Embryonic facial prominence (tissue), 1 donor: ENCODE data around the gene NTSR2.

Source experiments
- DNase-seq: peaks from one replicate; pipeline ENCODE4 v3.0.0-alpha.2; 2016; ENCODE audit errors: extremely low spot score

NTSR2 gene

DNA sequence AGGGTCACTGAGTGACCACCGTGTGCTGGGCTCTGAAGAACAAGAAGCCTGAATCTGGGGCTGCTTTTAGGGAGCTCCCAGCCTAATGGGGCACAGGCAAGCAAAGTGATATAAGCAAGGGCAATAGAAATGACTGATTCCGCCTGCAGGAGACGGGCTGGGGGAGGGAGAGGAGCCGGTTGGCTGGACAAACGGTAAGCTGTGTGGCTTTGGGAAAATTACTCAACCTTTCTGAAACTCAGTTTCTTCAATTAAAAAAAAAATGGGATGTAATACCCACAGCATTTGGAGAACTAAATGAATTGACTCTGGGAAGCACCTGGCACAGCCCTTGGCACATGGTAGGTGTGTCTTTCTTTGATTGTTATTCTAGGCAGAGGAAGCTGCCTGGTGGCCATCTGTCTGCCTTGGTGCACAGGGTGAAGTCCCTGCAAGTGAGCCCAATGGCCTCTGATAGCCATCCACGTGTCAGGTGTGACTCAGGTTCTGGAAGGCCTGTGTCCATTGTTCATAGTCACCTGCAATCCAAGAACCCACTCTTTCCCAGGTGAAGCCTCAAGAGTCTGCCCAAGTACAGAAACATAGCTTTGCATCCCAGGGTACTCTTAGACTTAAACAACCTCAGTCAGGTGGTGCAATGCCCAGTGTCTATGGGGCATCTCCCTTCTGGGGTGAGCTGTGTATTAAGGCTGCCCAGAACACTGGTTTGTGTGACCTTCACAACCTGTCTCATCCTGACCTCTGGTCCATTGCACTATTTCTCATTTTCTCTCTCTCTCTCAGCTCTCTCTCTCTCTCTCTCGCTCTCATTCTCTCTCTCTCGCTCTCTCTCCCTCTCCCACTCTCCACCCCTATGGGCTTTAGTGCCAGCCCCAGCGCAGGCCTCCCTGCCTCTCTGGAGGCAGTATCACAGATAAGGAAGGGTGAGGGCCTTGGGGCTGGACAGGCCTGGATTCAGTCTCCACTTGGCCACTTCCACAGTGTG is 30.0 kb upstream of the NTSR2 start:
- no peak for DNase-seq

GRCh38 chr2:11698009-11698922 is 28.3 kb upstream of the NTSR2 start:
- DNase-seq = no peak

DNA sequence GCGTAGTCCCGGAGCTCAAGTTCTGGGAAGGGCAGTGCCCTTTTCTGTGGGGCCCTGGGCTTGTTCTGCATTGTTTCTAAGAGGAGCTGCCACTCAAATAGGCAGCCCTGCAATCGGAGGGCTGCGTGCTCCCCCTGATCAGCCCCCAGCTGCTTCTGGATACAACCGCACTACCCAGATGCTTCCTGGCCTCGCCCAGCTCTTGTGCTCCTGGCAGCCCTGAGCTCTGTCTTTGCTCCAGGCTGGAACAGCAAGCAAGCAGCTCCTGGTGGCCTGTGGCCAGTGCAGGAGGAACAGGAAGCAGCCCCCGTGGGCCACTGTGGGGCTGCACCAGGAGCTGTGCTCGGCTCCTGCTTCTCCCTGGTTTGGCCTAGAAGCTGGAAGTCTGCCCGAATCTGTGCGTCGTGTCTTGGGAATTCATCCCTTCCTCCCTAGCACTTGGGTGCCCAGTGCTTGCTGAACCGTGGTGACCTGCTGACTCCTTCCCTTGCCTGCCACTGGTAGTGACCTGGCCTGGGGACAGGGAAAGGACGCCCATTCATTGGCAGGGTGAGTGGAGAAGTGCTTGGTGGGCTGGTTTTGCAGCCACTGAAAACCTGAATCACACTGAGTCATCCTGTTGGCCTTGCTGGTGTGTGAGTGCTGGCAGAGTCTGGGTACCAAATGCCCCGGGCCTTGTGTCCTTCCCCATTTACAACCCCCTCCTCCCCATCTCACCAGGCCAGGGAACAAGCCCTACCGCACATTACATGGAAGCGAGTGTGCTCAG is 27.3 kb upstream of the NTSR2 start:
- no peak for DNase-seq

- DNase-seq = no peak
These were observed 26.7 kb upstream of the NTSR2 start for GRCh38 chr2:11696736-11697102.

DNA sequence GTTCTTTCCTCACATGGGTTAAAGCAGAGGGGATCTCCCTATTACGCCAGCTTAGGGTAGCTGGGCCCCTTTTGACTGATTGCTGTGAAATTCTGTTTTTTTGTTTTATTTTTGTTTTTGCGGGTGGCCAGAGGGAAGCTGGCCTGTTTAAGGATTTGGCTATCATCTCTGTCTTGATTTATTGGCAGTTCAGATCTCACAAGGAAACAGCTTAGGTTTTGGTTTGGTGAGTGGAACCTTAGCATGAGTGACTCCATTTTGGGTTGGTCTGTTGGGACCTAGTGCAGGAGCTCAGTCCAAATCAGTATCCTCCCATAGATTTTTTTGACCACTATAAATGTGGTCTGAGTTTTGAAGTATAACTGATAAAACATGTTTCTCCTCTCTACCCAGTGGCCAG is 25.6 kb upstream of the NTSR2 start:
- no peak for DNase-seq

GRCh38 chr2:11692966-11693521 is 23.0 kb upstream of the NTSR2 start:
- DNase-seq = no peak

GRCh38 chr2:11691076-11691660 is 21.2 kb upstream of the NTSR2 start:
- DNase-seq = no peak

- DNase-seq = peak; percentile 12
These were observed 18.5 kb upstream of the NTSR2 start for GRCh38 chr2:11688222-11689069.

- DNase-seq = no peak
These were observed 17.7 kb upstream of the NTSR2 start for GRCh38 chr2:11687736-11688135.

GRCh38 chr2:11685906-11686470 is 16.0 kb upstream of the NTSR2 start:
- no peak for DNase-seq

DNA sequence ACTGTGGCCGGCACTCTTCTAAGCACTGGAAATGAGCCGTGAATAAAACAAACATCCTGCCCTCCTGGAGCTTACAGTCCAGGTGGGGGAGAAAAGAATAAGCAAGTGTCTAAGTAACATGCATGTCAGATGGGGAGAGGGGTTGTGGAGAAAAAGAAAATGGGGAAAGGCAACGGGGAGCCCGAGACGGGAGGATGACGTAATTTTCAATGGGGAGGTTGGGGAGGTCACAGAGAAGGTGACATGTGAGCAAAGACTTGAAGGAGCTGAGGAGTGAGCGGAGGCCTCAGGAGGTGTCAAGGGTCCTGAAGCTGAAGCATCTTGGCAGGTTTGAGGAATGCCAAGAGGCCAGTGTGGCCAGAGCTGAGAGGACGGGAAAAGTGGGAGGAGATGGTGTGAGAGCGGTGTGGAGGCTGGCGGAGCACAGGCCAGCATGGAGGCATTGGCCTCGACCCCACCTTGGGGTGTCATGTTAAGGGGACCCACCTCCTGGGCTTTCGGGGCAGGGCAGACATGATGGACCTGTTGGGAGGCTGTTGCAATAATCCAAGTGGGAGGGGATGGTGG is 15.0 kb upstream of the NTSR2 start:
- no peak for DNase-seq

GRCh38 chr2:11683966-11684365 is 14.0 kb upstream of the NTSR2 start:
- DNase-seq = no peak

GRCh38 chr2:11683476-11683875 is 13.5 kb upstream of the NTSR2 start:
- no peak for DNase-seq

GRCh38 chr2:11682590-11682915 is 12.6 kb upstream of the NTSR2 start:
- DNase-seq = no peak

DNA sequence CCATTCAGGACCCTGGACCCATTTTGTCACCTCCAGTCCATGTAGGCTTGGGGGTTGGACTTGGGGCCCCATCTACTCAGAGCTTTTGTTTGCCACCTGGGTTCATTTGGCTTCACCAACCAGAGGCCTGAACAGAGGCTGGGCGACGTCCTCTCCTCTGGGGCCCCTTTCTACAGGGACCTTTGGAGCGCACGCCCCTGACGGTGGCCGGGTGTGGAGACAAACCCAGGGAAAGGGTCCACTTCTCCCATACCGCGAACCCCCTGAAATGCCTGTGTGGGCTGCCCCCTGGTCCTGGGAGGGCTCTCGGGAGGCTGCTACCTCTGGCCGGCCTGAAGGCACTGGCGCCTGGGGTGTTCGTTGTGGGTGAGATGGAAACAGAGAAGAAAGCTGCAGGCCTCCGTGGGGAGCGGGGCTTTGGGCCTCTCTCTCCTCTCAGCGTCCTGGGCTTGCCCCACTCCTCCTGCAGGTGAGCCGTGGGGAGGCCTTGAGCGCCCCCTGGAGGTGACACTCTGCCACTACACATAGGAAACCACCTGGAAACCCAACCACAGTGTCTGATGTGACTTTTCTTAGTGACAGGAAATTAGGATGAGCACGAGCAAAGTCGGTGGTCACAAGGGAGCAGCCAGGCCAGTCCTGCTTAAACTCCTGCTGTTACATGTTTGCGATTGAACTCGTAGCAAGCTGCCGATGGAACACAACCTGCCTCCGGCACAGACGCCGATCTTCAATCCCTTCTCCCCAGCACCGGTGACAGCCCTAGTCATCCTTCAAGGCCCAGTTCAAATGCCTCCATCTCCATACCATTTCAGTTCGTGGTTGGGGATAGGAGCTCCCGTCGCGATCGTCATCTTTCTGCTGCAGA is 12.0 kb upstream of the NTSR2 start:
- DNase-seq = no peak

GRCh38 chr2:11680901-11681721 is 11.1 kb upstream of the NTSR2 start:
- no peak for DNase-seq

DNA sequence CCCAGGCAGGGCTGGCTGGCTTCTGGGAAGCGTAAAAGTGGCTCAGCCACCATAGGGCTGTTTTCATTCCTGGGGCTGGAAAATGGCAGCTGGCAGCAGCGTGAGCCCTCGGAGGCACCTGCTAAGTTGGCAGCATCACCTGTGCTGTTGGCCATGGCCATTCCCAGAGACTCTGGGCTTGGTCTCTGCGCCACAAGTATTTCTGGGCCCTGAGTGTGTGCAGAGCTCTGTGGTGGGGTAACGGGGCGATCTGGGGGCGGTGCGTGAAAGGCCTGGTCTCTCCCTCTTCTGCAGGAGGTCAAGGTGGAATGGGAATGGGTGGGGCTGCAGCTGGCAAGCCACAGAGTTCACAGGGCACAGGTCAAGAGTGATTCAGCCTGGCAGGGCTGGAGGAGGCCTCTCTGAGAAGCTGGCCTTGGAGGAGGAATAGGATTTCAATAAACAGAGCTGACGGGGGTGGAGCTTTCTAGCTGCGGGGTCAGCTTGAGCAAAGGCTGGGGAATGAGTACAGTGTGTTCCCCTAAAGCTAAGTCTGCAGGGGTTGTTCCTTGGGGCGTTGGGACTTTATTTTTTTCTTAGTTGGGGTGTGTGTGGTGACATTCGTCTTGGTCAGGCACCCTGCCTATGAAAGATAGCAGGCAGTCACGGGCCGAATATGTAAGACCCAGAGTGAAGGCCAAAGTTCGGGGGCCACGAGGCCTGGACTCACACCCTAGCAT is 10.3 kb upstream of the NTSR2 start:
- DNase-seq = no peak
